Left renal cortex interstitium (tissue), 4 donors: Measurements from ENCODE around the gene DLEC1. TPM values are rescaled to one million over a fixed set of nuclear protein-coding genes. Genes with fewer than 3 reads are reported as not detected.
"Not testable (repeated sequence)": the region's sequence is repeated elsewhere in the genome, so short reads cannot be mapped to it uniquely, and the experiment has no call there.

Source experiments
- DNase-seq, 4 donors: peaks; one replicate each; pipeline ENCODE4 v3.0.0-alpha.2; 2013; ENCODE audit warnings: low read depth in 4 of 4, low spot score in 2 of 4, missing footprints in 1 of 4
- polyA plus RNA-seq, 4 donors: library from polyadenylated mRNA; unstranded; fragments of 120-200 nt; gene quantifications; one replicate each; pipeline ENCODE4 v1.2.1, GENCODE V29; 2013; ENCODE audit not compliant: insufficient read length in 4 of 4

The DLEC1 gene
- polyA plus RNA-seq, 4 donors: 0.45 to 1.4 (median 1.0) TPM

DNA sequence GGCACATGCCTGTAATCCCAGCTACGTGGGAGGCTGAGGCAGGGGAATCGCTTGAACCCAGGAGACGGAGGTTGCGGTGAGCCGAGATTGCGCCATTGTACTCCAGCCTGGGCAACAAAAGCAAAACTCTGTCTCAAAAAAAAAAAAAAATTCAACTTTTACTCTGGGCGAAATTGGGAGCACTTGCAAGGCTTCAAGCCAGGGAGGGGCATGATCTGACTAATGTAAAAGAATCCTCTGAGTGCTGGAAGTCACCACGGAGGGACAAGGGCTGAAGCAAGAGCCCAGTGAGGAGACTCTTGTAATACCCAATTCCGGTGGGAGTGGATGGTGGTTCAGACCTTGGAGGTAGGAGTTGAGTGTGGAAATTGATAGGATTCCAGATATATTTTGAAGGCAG is 4.7 kb upstream of the DLEC1 start:
- DNase-seq: not testable (repeated sequence)

- DNase-seq: no peak
These were observed 2.7 kb upstream of the DLEC1 start for GRCh38 chr3:38036286-38036685.

DNA sequence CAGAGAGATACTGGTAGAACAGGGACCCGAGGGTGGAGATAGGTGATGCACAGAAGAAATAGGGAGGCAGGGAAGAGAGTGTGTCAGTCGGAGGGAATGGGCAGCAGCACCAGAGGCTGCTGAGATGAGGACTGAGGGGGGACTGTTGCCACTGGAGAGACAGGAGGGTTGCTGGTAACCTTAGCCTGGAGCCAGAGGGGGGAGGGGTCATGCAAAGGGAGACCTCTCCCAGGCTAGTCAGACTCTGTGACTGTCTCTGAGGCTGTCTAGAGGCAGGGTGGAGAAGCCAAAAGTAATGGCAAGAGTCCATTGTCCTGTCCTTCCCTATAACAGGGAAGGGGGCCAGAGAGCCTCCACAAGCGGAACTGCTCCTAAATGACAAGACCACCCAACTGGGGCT is 2.1 kb upstream of the DLEC1 start:
- no peak for DNase-seq

GRCh38 chr3:38038447-38038911 is 529 bp upstream of the DLEC1 start:
- no peak for DNase-seq

DNA sequence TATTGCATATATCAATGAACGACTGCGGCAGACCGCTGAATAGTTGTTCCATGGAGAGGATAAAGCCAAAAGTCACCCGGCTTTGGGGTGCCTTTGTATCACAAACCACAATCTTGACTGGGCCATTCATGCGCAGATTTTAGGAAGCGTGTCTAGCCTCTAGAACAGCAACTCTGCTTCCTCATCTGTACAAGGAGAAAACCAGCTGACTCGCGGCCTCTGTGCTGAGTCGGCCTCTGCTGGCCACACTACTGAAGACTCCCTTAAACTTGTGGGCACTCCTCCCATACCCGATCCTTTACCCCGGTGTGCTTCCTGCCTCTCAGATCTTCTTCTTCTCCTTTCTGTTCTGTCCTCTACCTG is 872 bp downstream of the DLEC1 start:
- DNase-seq: no peak

- no peak for DNase-seq
These were observed 1.4 kb downstream of the DLEC1 start for GRCh38 chr3:38040401-38040800.

DNA sequence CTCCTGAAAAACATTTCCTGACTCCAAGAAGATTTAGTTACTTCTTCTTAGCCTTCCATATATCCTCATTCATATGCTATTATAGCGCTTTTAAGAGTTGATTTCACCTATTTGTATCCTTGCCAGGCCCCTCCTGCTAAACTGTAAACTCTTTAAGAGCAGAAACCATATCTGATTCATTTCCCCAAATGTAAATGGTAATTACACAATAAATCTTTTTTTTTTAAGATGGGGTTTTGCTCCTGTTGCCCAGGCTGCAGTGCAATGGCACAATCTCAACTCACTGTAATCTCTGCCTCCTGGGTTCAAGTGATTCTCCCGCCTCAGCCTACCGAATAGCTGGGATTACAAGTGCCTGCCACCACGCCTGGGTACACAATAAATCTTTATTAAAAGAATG is 4.5 kb downstream of the DLEC1 start:
- no peak for DNase-seq

- no peak for DNase-seq
These were observed 7.0 kb downstream of the DLEC1 start for GRCh38 chr3:38046027-38046426.

DNA sequence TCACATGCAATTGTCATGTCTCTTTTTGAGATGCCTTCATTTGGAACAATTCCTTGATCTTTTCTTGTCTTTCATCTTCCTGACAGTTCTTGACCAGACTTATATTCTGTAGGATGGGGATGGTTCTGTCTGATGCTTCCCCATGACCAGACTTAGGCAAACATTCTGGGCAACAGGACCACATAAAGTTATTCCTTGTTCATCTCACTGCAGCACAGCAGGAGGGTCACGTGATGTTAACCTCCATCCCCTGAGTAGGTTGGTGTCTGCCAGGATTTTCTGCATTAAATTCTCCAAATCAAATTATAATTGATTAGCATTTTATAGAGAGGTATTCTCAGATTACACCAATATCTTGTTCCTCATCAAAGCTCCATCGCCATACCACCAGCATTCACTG is 7.8 kb downstream of the DLEC1 start:
- DNase-seq: no peak

DNA sequence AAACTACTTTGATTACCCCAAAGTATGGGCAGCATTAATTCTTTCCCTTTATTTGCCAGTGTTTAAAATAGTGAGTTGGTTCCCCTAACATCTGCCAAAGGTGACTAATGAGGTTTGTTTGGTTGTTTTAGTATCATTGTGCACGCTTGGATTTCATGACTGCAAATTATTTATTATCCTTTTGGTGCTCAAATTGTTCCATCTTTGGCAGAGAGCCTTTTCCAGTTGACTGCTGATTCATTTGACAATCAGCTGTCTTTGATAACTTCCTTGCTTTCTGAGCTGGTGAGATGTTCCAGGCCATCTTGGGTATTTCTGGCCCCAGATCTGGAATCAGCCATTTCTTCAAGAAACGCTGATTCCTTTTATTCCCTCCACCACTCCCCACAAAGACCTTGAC is 8.9 kb downstream of the DLEC1 start:
- DNase-seq: no peak

DNA sequence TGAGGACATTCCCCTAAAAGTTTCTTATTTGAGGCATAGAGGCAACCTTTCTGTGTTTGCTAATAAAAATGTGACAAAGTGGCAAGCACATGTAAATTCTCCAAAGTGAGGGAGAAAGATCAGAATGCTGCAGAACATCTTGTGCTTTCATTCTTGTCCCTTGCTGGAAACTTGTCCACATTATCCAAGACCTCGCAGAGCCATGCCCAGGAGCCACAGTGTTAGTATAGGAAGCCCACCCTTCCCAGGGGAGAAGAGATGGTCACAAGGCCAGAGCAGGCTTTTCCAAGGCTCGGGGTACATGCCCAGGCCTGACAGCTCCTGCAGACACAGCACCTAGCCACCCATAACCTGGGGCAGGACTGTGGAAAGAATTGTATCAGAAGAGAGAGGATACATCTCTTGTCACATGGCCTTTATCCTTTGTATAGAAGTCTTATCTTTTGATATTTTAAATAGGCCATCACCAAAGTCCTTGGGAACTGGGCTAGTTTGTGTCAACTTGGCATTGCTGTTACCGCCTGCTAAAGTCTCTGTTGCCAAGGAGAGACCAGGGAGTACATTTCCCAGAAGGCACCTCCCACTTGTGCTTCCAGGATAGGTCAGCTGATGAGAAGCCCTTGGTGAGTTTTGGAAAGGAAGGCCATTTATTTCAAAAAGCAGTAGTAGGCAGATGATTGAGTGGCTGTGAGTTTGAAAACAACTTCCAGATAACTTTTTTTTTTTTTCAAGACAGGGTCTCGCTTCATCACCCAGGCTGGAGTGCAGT is 10.5 kb downstream of the DLEC1 start:
- no peak for DNase-seq

DNA sequence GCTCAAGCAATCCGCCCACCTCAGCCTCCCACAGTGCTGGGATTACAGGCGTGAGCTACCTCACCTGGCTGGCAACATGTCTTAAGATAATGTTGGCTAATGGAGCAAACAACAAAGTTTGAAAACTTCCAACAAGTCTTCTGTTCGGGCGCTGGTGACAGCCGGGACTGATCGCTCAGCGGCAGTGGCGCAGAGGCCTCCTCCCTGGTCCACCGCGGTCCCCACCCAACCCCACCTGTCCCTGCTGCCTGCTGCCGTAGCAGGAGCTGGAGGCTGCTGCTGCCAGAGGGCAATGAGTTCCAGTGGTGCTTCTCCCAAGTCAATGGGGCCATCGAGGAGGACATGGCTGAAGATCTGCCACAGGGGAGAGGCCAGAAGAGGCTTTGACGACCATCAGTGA is 12.1 kb downstream of the DLEC1 start:
- no peak for DNase-seq

DNA sequence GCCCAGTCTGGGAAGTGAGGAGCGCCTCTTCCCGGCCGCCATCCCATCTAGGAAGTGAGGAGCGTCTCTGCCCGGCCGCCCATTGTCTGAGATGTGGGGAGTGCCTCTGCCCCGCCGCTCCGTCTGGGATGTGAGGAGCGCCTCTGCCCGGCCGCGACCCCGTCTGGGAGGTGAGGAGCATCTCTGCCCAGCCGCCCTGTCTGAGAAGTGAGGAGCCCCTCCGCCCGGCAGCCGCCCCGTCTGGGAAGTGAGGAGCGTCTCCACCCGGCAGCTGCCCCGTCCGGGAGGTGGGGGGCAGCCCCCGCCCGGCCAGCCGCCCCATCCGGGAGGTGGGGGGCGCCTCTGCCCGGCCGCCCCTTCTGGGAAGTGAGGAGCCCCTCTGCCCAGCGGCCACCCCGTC is 14.3 kb downstream of the DLEC1 start:
- DNase-seq: not testable (repeated sequence)

- DNase-seq: not testable (repeated sequence)
These were observed 14.9 kb downstream of the DLEC1 start for GRCh38 chr3:38053813-38054498.

DNA sequence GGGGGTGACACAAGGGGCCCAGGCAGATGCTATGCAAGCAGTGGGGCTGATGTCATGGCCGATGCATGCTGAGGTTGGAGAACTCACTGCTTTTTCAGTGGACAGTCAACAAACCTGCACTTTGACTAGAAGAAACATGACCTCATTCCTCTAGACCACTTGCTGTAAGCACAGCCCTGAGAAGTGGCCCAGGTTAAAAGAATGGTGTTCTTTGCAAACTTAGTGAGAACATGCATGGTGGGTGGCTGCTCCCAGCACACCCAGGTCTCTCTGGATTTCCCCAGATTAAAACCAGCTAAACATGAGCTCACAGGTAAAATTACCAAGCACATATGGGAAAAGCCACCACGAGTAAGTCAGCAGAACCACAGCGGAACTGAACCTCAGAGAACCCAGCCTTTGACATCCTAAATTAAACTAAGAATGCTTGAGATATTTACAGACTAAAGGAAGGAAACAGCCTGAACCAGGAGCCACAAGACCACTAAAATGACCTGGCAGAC is 15.5 kb downstream of the DLEC1 start:
- DNase-seq: no peak

DNA sequence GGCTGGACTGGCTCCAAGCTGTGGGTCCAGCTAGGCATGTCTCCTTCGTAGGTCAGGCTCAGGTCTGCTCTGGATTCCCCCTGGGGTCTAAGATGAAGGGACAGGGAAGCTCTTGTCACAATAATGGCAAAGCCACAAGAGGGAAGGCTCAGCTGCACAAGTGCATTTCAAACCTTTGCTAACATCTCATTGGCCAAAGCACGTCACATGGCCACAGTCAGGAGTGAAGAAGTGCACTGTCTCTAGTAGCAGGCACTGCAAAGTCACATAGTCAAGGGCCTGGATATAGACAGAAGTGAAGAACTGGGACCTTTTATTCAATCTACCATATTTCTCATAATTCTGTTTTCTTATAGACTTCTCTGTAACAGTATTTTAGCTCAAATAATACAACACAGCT is 20.1 kb downstream of the DLEC1 start:
- DNase-seq: no peak

- DNase-seq: no peak
These were observed 20.6 kb downstream of the DLEC1 start for GRCh38 chr3:38059591-38059990.

- no peak for DNase-seq
These were observed 23.8 kb downstream of the DLEC1 start for GRCh38 chr3:38062809-38063208.

DNA sequence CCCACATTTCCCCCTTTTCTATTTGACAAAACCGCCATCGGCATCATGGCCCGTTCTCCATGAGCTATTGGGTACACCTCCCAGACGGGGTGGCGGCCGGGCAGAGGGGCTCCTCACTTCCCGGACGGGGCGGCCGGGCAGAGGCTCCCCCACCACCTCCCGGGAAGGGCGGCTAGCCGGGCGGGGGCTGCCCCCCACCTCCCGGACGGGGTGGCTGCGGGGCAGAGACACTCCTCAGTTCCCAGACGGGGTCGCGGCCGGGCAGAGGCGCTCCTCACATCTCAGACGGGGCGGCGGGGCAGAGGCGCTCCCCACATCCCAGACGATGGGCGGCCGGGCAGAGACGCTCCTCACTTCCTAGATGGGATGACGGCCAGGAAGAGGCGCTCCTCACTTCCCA is 25.4 kb downstream of the DLEC1 start:
- DNase-seq: not testable (repeated sequence)

GRCh38 chr3:38067508-38068233 is 28.7 kb downstream of the DLEC1 start:
- DNase-seq: no peak

DNA sequence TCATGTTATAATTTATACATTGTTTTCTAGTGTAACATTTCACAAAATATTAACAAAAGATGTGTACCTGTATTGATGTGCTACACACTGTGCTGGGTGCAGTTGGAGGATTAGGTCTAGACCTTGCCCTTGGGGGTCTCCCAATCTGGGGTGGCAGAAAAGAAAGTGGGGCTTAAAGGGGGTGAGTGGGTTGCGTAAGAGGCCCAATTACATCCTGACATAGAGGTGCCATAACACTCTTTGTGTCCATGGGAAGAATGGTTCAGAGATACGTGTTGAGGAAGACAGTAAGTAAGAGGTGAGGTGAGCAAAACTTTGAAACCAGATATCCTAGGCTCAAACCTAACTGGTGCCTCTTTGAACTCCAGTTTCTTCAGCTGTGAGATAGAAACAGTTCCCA is 31.0 kb downstream of the DLEC1 start:
- DNase-seq: no peak
